HepG2 (cell line): ENCODE results near the gene ANXA11. TPM values are rescaled to one million over a fixed set of nuclear protein-coding genes. Genes with fewer than 3 reads are reported as not detected.
A peak's percentile ranks its signal among the peaks of the same experiment; 100 is the strongest.

ENCODE experiments used
- NFYC ChIP-seq: IDR thresholded peaks from 2 replicates; pipeline ENCODE4 v1.6.1; 2016; ENCODE audit warnings: missing genetic modification reagents, missing compliant biosample characterization
- PCBP1 ChIP-seq: fragments of 200-400 bp; formaldehyde crosslinking; IDR thresholded peaks from 2 replicates; pipeline ENCODE4 v1.6.1; 2017; ENCODE audit warnings: mild to moderate bottlenecking, low read depth, low read length, borderline replicate concordance
- POLR2A ChIP-seq, 2 experiments: IDR thresholded peaks; 2 replicates each; pipeline ENCODE4 v1.6.1; 2011; ENCODE audit warnings: low read depth in 2 of 2, low read length in 2 of 2, mild to moderate bottlenecking in 1 of 2, moderate library complexity in 1 of 2; ENCODE audit not compliant: insufficient read depth in 1 of 2
- RCOR2 ChIP-seq: IDR thresholded peaks from 2 replicates; pipeline ENCODE4 v1.6.1; 2016; ENCODE audit warnings: missing biosample characterization, missing genetic modification reagents
- SAP130 ChIP-seq: IDR thresholded peaks from 2 replicates; pipeline ENCODE4 v1.6.1; 2016; ENCODE audit warnings: low read depth
- SRSF4 ChIP-seq: fragments of 200-400 bp; formaldehyde crosslinking; IDR thresholded peaks from one replicate; pipeline ENCODE4 v1.6.1; 2018; ENCODE audit warnings: mild to moderate bottlenecking, low read depth, low read length, moderate library complexity; ENCODE audit not compliant: poor library complexity, severe bottlenecking
- STAG1 ChIP-seq: sonication (generic); formaldehyde crosslinking; IDR thresholded peaks from 2 replicates; pipeline ENCODE4 v1.4.0; 2020; ENCODE audit warnings: missing genetic modification reagents
- ZFY ChIP-seq: sonication (generic); formaldehyde crosslinking; IDR thresholded peaks from 2 replicates; pipeline ENCODE4 v1.4.0; 2020; ENCODE audit warnings: missing genetic modification reagents
- ZNF282 ChIP-seq: fragments of 450-650 bp; IDR thresholded peaks from 2 replicates; pipeline ENCODE4 v1.6.1; 2018; ENCODE audit not compliant: partially characterized antibody
- ZNF496 ChIP-seq: sonication (generic); formaldehyde crosslinking; IDR thresholded peaks from 2 replicates; pipeline ENCODE4 v1.8.1; 2023; ENCODE audit warnings: mild to moderate bottlenecking, moderate library complexity, missing genetic modification reagents; ENCODE audit not compliant: insufficient replicate concordance
- ZNF782 ChIP-seq: sonication (generic); formaldehyde crosslinking; IDR thresholded peaks from 2 replicates; pipeline ENCODE4 v1.4.0; 2020; ENCODE audit warnings: missing genetic modification reagents, mild to moderate bottlenecking, borderline replicate concordance
- polyA plus RNA-seq, 8 experiments: library from polyadenylated mRNA; depleted of rRNA in 3 of 8; stranded (reverse) in 7 of 8; unstranded in 1 of 8; fragments of >200 nt; fragmentation: Illumina TruSeq in 4 of 8; extraction: Trizol in 4 of 8; gene quantifications; 2 replicates each; pipeline versions ENCODE4 v1.2.1 to v1.2.3, GENCODE V29; 2011 to 2016; ENCODE audit warnings: low read depth in 4 of 8, missing spikeins in 1 of 8, mixed read lengths in 1 of 8; ENCODE audit not compliant: insufficient read depth in 1 of 8
- total RNA-seq, 5 experiments: library from RNA; depleted of rRNA; stranded (reverse); fragments of >200 nt; fragmentation: Illumina TruSeq; extraction: Trizol; gene quantifications; 2 replicates each; pipeline ENCODE4 v1.2.3, GENCODE V29; 2016; ENCODE audit warnings: low read depth in 1 of 5
- TF ChIP-seq, protein P1 (sequence below): sonication (generic); formaldehyde crosslinking; IDR thresholded peaks from 2 replicates; pipeline ENCODE4 v1.4.0; 2020; ENCODE audit warnings: missing genetic modification reagents
- TF ChIP-seq, protein P2 (sequence below): sonication (generic); formaldehyde crosslinking; IDR thresholded peaks from 2 replicates; pipeline ENCODE4 v1.4.0; 2020; ENCODE audit warnings: missing genetic modification reagents
- TF ChIP-seq, protein P3 (sequence below): sonication (generic); formaldehyde crosslinking; IDR thresholded peaks from 2 replicates; pipeline ENCODE4 v1.8.1; 2023; ENCODE audit warnings: missing genetic modification reagents, inconsistent platforms, borderline replicate concordance
- TF ChIP-seq, protein P4 (sequence below): sonication (generic); formaldehyde crosslinking; conservative IDR thresholded peaks from 2 replicates; pipeline ENCODE4 v1.5.0; 2020; ENCODE audit warnings: missing genetic modification reagents
- TF ChIP-seq, protein P5 (sequence below): sonication (generic); formaldehyde crosslinking; IDR thresholded peaks from 2 replicates; pipeline ENCODE4 v1.4.0; 2020; ENCODE audit warnings: missing genetic modification reagents, borderline replicate concordance
- TF ChIP-seq, protein P6 (sequence below): IDR thresholded peaks from 2 replicates; pipeline ENCODE4 v1.6.1; 2016; ENCODE audit warnings: missing genetic modification reagents, missing compliant biosample characterization

ANXA11 gene
- total and polyA plus RNA-seq, 2 of the 13 experiments (the other 11 are each of a cell fraction or from before 2014, with no cell fraction given): 30.6 to 51.5 TPM

DNA sequence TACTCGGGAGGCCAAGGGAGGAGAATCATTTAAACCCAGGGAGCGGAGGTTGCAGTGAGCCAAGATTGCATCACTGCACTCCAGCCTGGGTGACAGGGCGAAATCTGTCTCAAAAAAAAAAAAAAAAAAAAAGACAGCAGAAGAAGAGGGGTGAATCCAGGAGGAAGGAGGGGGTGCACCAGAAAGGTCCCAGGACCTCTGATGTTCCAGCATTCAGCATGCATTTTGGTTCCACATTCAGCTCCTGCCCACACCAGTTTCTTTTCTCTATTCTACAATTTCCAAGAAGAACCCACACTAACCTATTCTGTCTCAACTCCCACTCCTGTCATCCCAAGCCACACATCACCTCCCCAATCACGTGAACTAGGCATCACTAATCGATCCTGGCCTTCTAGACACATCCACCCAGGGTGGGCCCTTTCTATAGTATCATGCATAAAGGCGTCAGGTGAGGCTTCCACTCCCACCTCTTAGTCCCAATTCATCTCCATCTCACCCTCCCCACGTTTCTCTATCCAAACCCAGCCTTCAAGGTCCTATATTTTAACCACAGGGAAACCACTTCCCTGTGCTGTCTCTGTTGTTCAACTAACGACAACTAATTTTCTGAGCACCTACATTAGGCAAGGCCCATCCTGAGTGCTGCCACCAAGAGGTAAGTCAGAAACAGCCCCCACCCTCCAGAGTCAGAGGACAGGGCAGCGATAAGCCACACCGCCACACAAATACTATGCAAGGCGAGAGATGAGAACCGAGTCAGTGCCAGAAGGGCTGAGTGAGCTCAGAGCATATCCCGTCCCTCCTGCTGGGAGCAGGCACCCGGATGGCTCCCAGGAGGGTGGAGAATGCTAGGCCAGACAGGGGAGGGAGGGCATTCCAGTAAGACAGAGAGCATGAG, 2.2 kb downstream of the ANXA11 start (continued):
- TF ChIP-seq, protein P1, sequence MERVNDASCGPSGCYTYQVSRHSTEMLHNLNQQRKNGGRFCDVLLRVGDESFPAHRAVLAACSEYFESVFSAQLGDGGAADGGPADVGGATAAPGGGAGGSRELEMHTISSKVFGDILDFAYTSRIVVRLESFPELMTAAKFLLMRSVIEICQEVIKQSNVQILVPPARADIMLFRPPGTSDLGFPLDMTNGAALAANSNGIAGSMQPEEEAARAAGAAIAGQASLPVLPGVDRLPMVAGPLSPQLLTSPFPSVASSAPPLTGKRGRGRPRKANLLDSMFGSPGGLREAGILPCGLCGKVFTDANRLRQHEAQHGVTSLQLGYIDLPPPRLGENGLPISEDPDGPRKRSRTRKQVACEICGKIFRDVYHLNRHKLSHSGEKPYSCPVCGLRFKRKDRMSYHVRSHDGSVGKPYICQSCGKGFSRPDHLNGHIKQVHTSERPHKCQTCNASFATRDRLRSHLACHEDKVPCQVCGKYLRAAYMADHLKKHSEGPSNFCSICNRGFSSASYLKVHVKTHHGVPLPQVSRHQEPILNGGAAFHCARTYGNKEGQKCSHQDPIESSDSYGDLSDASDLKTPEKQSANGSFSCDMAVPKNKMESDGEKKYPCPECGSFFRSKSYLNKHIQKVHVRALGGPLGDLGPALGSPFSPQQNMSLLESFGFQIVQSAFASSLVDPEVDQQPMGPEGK (CRISPR knock-in tag): peak; percentile 87
- TF ChIP-seq ZNF496 (CRISPR knock-in tag) (no peak), SRSF4 (no peak), POLR2A (IDR thresholded peaks at IDR 0.05; ENCODE audit: insufficient read depth in 1 of 2, low read depth in 2 of 2, low read length in 2 of 2) (peak in 1 of 2 experiments; percentile 46; a peak in 1 of 4 replicates), NFYC (no peak), PCBP1 (no peak), ZFY (CRISPR knock-in tag) (peak; percentile 39; the same call in 1 of the 2 replicates), STAG1 (peak; percentile 9; the same call in 1 of the 2 replicates), ZNF282 (no peak), RCOR2 (no peak), ZNF782 (CRISPR knock-in tag) (no peak; the same call in 1 of the 2 replicates), SAP130 (peak; percentile 62)
- TF ChIP-seq, protein P2, sequence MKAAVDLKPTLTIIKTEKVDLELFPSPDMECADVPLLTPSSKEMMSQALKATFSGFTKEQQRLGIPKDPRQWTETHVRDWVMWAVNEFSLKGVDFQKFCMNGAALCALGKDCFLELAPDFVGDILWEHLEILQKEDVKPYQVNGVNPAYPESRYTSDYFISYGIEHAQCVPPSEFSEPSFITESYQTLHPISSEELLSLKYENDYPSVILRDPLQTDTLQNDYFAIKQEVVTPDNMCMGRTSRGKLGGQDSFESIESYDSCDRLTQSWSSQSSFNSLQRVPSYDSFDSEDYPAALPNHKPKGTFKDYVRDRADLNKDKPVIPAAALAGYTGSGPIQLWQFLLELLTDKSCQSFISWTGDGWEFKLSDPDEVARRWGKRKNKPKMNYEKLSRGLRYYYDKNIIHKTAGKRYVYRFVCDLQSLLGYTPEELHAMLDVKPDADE (CRISPR knock-in tag): no peak
- TF ChIP-seq, protein P3, sequence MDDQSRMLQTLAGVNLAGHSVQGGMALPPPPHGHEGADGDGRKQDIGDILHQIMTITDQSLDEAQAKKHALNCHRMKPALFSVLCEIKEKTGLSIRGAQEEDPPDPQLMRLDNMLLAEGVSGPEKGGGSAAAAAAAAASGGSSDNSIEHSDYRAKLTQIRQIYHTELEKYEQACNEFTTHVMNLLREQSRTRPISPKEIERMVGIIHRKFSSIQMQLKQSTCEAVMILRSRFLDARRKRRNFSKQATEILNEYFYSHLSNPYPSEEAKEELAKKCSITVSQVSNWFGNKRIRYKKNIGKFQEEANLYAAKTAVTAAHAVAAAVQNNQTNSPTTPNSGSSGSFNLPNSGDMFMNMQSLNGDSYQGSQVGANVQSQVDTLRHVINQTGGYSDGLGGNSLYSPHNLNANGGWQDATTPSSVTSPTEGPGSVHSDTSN: no peak
- TF ChIP-seq, protein P4, sequence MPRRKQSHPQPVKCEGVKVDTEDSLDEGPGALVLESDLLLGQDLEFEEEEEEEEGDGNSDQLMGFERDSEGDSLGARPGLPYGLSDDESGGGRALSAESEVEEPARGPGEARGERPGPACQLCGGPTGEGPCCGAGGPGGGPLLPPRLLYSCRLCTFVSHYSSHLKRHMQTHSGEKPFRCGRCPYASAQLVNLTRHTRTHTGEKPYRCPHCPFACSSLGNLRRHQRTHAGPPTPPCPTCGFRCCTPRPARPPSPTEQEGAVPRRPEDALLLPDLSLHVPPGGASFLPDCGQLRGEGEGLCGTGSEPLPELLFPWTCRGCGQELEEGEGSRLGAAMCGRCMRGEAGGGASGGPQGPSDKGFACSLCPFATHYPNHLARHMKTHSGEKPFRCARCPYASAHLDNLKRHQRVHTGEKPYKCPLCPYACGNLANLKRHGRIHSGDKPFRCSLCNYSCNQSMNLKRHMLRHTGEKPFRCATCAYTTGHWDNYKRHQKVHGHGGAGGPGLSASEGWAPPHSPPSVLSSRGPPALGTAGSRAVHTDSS (CRISPR knock-in tag): no peak
- TF ChIP-seq, protein P5, sequence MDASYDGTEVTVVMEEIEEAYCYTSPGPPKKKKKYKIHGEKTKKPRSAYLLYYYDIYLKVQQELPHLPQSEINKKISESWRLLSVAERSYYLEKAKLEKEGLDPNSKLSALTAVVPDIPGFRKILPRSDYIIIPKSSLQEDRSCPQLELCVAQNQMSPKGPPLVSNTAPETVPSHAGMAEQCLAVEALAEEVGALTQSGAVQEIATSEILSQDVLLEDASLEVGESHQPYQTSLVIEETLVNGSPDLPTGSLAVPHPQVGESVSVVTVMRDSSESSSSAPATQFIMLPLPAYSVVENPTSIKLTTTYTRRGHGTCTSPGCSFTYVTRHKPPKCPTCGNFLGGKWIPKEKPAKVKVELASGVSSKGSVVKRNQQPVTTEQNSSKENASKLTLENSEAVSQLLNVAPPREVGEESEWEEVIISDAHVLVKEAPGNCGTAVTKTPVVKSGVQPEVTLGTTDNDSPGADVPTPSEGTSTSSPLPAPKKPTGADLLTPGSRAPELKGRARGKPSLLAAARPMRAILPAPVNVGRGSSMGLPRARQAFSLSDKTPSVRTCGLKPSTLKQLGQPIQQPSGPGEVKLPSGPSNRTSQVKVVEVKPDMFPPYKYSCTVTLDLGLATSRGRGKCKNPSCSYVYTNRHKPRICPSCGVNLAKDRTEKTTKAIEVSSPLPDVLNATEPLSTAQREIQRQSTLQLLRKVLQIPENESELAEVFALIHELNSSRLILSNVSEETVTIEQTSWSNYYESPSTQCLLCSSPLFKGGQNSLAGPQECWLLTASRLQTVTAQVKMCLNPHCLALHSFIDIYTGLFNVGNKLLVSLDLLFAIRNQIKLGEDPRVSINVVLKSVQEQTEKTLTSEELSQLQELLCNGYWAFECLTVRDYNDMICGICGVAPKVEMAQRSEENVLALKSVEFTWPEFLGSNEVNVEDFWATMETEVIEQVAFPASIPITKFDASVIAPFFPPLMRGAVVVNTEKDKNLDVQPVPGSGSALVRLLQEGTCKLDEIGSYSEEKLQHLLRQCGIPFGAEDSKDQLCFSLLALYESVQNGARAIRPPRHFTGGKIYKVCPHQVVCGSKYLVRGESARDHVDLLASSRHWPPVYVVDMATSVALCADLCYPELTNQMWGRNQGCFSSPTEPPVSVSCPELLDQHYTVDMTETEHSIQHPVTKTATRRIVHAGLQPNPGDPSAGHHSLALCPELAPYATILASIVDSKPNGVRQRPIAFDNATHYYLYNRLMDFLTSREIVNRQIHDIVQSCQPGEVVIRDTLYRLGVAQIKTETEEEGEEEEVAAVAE: 0 out of 2 replicates have a peak, but pooled peaks have one; percentile 14
- TF ChIP-seq, protein P6, sequence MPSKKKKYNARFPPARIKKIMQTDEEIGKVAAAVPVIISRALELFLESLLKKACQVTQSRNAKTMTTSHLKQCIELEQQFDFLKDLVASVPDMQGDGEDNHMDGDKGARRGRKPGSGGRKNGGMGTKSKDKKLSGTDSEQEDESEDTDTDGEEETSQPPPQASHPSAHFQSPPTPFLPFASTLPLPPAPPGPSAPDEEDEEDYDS (CRISPR knock-in tag): 0 out of 2 replicates have a peak, but pooled peaks have one; percentile 16
